ENCODE measurements around the gene YEATS4. TPM values are rescaled to one million over a fixed set of nuclear protein-coding genes. Genes with fewer than 3 reads are reported as not detected.

Gene YEATS4
- total and polyA plus RNA-seq, 9 of the 15 experiments (the other 6 are each of a cell fraction or from before 2014, with no cell fraction given), result 25.9 to 92.2 (median 49.2) TPM

DNA sequence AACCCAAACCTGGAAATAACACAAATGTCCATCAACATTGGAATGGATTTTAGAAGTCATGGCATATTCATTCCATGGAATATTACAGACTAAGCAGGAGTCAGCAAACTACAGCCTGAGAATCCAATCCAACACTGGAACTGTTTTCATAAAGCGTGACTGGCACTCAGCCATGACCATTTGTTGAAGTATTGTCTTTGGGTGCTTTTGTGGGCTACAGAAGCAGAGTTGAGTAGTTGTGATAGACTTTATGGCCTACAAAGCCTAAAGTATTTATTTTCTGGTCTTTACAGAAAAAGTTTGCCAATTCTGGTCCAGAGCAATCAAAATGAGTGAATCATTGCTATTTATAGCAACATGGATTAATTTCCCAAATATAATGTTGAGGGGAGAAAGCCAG lies 76.1 kb downstream of the YEATS4 start:
- WGBS (ENCODE audit: insufficient coverage, low coverage, missing lambda C conversion rate), result 86% methylated on average over 1 of the region's 1 CpG
- DNase-seq (ENCODE audit: extremely low read depth in 1 of 4, low spot score in 3 of 4), result no peak

More for the DNA sequence above, 76.1 kb downstream of the YEATS4 start:
- Histone ChIP-seq H3K27ac (ENCODE audit: extremely low read depth, low read depth, low read length) (no peak overlapping the region), H3K9me3 (replicated peaks; ENCODE audit: control insufficient read depth, insufficient read depth, low read depth, low read length) (no peaks in the 10 kb centered on the region), H3K79me2 (ENCODE audit: control insufficient read depth, insufficient read depth, low read length) (no peaks in the 10 kb centered on the region), H3K9me1 (ENCODE audit: control insufficient read depth, insufficient read depth, low read length) (no peaks in the 10 kb centered on the region), H3K4me1 (replicated peaks in 1 of 2; ENCODE audit: control insufficient read depth in 2 of 2, insufficient read depth in 2 of 2, low read length in 2 of 2) (peaks cover 4 to 12% of the 10 kb centered on the region in 2 experiments; a peak in 2 of 5 replicates), H3K36me3 (ENCODE audit: control insufficient read depth, insufficient read depth, low read length) (no peaks in the 10 kb centered on the region), H2AFZ (ENCODE audit: low read depth, low read length) (no peak overlapping the region), H3K4me2 (ENCODE audit: insufficient read depth, low read length) (no peak overlapping the region), H3K4me3 (no peak overlapping the region), H4K20me1 (replicated peaks; ENCODE audit: control insufficient read depth, insufficient read depth, low read length) (no peaks in the 10 kb centered on the region), H3K27me3 (ENCODE audit: control insufficient read depth in 2 of 2, insufficient read depth in 2 of 2, low read length in 2 of 2) (no peaks in the 10 kb centered on the region; a peak in 1 of 5 replicates), H3K9ac (ENCODE audit: insufficient read depth in 1 of 2, low read depth in 2 of 2, low read length in 2 of 2) (no peak overlapping the region)
- CTCF ChIA-PET (ENCODE audit: low intra/inter-chr PET ratio), result no interaction called here
- POLR2A ChIA-PET, result no interaction called here
- no TSS peak for BruUV-seq (replicated peaks)
- in situ Hi-C loops (cut with MboI) (no loop called here), intact Hi-C loops (cut with micrococcal nuclease) (no loop called here)
- ATAC-seq (no peak), FAIRE-seq (no peak)
- TF ChIP-seq SMARCA5 (IDR thresholded peaks at IDR 0.05) (no peak), STAG1 (CRISPR knock-in tag; IDR thresholded peaks at IDR 0.05; ENCODE audit: borderline replicate concordance) (no peak), POLR2AphosphoS5 (IDR thresholded peaks at IDR 0.05; ENCODE audit: control insufficient read depth, insufficient read depth, low read depth, low read length) (no peak), ELF4 (CRISPR knock-in tag; IDR thresholded peaks at IDR 0.05) (no peak), ZNF764 (CRISPR knock-in tag; IDR thresholded peaks at IDR 0.05; ENCODE audit: low read depth) (no peak), NELFE (IDR thresholded peaks at IDR 0.05; ENCODE audit: insufficient read depth, insufficient read length) (no peak), LARP7 (IDR thresholded peaks at IDR 0.05) (no peak), STAT5B (CRISPR knock-in tag; IDR thresholded peaks at IDR 0.05) (no peak), ZNF212 (CRISPR knock-in tag; IDR thresholded peaks at IDR 0.05) (no peak)
- TF ChIP-seq, protein P1, sequence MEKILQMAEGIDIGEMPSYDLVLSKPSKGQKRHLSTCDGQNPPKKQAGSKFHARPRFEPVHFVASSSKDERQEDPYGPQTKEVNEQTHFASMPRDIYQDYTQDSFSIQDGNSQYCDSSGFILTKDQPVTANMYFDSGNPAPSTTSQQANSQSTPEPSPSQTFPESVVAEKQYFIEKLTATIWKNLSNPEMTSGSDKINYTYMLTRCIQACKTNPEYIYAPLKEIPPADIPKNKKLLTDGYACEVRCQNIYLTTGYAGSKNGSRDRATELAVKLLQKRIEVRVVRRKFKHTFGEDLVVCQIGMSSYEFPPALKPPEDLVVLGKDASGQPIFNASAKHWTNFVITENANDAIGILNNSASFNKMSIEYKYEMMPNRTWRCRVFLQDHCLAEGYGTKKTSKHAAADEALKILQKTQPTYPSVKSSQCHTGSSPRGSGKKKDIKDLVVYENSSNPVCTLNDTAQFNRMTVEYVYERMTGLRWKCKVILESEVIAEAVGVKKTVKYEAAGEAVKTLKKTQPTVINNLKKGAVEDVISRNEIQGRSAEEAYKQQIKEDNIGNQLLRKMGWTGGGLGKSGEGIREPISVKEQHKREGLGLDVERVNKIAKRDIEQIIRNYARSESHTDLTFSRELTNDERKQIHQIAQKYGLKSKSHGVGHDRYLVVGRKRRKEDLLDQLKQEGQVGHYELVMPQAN (IDR thresholded peaks at IDR 0.05; ENCODE audit: borderline replicate concordance), result no peak
